Astrocyte (in vitro differentiated cells and primary cell): ENCODE data around the gene POLR2F.

ENCODE experiments used
- EZH2 ChIP-seq: IDR thresholded peaks from 2 replicates; pipeline ENCODE4 v1.6.1; 2012; ENCODE audit warnings: mild to moderate bottlenecking, low read length, inconsistent platforms; ENCODE audit not compliant: insufficient read depth
- TF ChIP-seq, protein P1 (sequence below): IDR thresholded peaks from 2 replicates; pipeline ENCODE4 v1.5.1; 2011; ENCODE audit warnings: low read depth, mild to moderate bottlenecking, inconsistent platforms, low read length, moderate library complexity; ENCODE audit not compliant: insufficient read depth

GRCh38 chr22:37911697-37912096 lies 41.8 kb upstream of the POLR2F start:
- TF ChIP-seq, protein P1, sequence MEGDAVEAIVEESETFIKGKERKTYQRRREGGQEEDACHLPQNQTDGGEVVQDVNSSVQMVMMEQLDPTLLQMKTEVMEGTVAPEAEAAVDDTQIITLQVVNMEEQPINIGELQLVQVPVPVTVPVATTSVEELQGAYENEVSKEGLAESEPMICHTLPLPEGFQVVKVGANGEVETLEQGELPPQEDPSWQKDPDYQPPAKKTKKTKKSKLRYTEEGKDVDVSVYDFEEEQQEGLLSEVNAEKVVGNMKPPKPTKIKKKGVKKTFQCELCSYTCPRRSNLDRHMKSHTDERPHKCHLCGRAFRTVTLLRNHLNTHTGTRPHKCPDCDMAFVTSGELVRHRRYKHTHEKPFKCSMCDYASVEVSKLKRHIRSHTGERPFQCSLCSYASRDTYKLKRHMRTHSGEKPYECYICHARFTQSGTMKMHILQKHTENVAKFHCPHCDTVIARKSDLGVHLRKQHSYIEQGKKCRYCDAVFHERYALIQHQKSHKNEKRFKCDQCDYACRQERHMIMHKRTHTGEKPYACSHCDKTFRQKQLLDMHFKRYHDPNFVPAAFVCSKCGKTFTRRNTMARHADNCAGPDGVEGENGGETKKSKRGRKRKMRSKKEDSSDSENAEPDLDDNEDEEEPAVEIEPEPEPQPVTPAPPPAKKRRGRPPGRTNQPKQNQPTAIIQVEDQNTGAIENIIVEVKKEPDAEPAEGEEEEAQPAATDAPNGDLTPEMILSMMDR = no peak
- no peak for TF ChIP-seq EZH2
